ENCODE results near the gene EIF2A. TPM values are rescaled to one million over a fixed set of nuclear protein-coding genes. Genes with fewer than 3 reads are reported as not detected.

Gene EIF2A
- polyA plus RNA-seq, 2 of the 4 experiments (the other 2 are of a cell fraction), result 105 to 141 TPM

DNA sequence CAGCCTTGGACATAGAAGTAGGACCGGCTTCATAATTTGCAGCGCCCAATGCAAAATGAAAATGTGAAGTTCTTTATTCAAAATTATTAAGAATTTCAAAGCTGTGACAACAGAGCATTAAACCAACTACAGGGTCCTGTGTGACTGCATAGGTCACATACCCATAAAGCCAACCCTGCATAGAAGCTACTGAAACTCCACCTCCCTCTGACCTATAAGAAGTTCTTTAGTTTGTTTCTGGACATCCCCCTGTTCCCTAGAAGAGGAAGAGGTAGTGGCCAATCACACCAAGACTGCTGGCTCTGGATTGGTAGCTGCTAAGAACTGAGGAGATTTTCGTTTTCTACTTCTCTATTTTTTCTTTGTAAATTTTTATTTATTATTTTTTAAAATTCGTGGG, 47.6 kb downstream of the EIF2A start (continued):
- TF ChIP-seq, protein P1, sequence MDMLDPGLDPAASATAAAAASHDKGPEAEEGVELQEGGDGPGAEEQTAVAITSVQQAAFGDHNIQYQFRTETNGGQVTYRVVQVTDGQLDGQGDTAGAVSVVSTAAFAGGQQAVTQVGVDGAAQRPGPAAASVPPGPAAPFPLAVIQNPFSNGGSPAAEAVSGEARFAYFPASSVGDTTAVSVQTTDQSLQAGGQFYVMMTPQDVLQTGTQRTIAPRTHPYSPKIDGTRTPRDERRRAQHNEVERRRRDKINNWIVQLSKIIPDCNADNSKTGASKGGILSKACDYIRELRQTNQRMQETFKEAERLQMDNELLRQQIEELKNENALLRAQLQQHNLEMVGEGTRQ (IDR thresholded peaks at IDR 0.05), result no peak
- TF ChIP-seq, protein P2, sequence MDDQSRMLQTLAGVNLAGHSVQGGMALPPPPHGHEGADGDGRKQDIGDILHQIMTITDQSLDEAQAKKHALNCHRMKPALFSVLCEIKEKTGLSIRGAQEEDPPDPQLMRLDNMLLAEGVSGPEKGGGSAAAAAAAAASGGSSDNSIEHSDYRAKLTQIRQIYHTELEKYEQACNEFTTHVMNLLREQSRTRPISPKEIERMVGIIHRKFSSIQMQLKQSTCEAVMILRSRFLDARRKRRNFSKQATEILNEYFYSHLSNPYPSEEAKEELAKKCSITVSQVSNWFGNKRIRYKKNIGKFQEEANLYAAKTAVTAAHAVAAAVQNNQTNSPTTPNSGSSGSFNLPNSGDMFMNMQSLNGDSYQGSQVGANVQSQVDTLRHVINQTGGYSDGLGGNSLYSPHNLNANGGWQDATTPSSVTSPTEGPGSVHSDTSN (IDR thresholded peaks at IDR 0.05), result no peak
- TF ChIP-seq NR3C1 (IDR thresholded peaks at IDR 0.05) (no peak), HEYL (CRISPR knock-in tag; IDR thresholded peaks at IDR 0.05) (no peak), JUN (IDR thresholded peaks at IDR 0.05) (no peak)
- TF ChIP-seq, protein P3, sequence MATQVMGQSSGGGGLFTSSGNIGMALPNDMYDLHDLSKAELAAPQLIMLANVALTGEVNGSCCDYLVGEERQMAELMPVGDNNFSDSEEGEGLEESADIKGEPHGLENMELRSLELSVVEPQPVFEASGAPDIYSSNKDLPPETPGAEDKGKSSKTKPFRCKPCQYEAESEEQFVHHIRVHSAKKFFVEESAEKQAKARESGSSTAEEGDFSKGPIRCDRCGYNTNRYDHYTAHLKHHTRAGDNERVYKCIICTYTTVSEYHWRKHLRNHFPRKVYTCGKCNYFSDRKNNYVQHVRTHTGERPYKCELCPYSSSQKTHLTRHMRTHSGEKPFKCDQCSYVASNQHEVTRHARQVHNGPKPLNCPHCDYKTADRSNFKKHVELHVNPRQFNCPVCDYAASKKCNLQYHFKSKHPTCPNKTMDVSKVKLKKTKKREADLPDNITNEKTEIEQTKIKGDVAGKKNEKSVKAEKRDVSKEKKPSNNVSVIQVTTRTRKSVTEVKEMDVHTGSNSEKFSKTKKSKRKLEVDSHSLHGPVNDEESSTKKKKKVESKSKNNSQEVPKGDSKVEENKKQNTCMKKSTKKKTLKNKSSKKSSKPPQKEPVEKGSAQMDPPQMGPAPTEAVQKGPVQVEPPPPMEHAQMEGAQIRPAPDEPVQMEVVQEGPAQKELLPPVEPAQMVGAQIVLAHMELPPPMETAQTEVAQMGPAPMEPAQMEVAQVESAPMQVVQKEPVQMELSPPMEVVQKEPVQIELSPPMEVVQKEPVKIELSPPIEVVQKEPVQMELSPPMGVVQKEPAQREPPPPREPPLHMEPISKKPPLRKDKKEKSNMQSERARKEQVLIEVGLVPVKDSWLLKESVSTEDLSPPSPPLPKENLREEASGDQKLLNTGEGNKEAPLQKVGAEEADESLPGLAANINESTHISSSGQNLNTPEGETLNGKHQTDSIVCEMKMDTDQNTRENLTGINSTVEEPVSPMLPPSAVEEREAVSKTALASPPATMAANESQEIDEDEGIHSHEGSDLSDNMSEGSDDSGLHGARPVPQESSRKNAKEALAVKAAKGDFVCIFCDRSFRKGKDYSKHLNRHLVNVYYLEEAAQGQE (IDR thresholded peaks at IDR 0.05), result no peak

DNA sequence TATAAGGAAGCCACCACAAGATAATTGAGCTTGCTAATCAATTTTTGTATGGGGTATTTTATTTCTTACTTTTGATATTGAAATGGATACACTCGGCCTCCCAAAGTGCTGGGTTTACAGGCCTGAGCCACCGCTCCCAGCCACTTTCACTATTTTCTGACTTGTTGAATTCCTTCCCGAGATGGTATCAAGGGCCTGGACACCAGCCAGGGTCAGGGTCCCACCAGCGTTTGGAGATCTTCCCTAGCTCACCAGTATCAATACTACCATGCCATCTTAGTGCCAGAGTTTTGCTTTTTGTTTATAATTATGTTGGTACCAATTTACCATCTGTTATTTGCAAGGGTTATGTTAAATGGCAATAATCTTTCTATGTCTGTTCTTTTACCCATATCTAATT, 51.1 kb downstream of the EIF2A start:
- DNase-seq (ENCODE audit: low read depth in 1 of 2, low spot score in 1 of 2), result no peak
- Histone ChIP-seq H3K4me3 (no peak overlapping the region), H3K4me2 (no peak overlapping the region), H3K9me3 (no peaks in the 10 kb centered on the region), H3K27ac (no peak overlapping the region), H3K4me1 (peaks cover 10% of the 10 kb centered on the region; the same call in 2 of the 3 replicates)
- POLR2A ChIA-PET, result no interaction called here
- ATAC-seq, result no peak
- CTCF ChIA-PET, result interaction anchor here (1.6 kb wide), 1 partner anchor 69 kb away, joined by 3 read pairs; no protein-coding TSS in a partner anchor
- no peak for FAIRE-seq
- no peak for TF ChIP-seq JUN (IDR thresholded peaks at IDR 0.05)
- TF ChIP-seq, protein P1 (IDR thresholded peaks at IDR 0.05), result no peak
- no peak for TF ChIP-seq HDAC2 (IDR thresholded peaks at IDR 0.05)
- no peak for TF ChIP-seq CHD4 (IDR thresholded peaks at IDR 0.05; ENCODE audit: borderline replicate concordance)
- TF ChIP-seq NFE2L2 (conservative IDR thresholded peaks at IDR 0.05; ENCODE audit: low read length), result no peak
- TF ChIP-seq TP53 (CRISPR knock-in tag; IDR thresholded peaks at IDR 0.05), result no peak
- 85% methylated on average over 4 of the region's 4 CpGs for WGBS (ENCODE audit: missing lambda C conversion rate)

DNA sequence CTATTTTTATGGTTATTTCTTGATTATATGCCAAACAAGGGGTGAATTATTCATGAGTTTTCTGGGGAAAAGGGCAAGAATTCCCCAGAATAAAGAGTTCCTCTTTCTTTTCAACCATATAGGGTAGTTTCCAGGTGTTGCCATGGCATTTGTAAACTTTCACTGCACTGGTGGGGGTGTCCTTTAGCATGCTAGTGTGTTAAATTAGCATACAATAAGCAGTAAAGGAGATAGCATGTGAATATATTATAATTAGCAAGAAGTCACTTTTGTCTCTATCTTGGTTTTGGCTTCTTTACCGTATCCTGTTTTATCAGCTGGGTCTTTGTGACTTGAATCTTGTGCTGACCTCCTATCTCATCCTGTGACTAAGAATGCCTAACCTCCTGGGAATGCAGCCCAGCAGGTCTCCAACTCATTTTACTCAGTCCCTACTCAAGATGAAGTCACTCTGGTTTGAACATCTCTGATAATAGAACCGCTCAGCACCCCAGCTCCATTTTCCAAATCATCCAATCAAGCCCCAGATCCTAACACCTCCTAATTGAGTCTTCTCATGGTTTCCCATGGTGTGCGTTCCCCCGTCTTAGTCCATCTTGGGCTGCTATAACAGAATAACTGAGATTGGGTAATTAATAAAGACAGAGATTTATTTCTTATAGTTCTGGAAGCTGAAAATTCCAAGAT, 53.2 kb downstream of the EIF2A start:
- Histone ChIP-seq H3K4me3 (no peak overlapping the region), H3K4me2 (no peak overlapping the region), H3K27ac (no peak overlapping the region; a peak in 1 of 6 replicates), H3K9me3 (no peaks in the 10 kb centered on the region), H3K4me1 (peaks cover 14% of the 10 kb centered on the region; the same call in 2 of the 3 replicates)
- ATAC-seq, result no peak
- DNase-seq (ENCODE audit: low read depth in 1 of 2, low spot score in 1 of 2), result no peak
- ChIA-PET POLR2A (no interaction called here), CTCF (no interaction called here)
- TF ChIP-seq NPAS2 (CRISPR knock-in tag; IDR thresholded peaks at IDR 0.05; ENCODE audit: borderline replicate concordance), result no peak
- TF ChIP-seq FOXS1 (CRISPR knock-in tag; IDR thresholded peaks at IDR 0.05), result no peak
- TF ChIP-seq TP53 (CRISPR knock-in tag; IDR thresholded peaks at IDR 0.05), result no peak
- TF ChIP-seq HOXA7 (CRISPR knock-in tag; IDR thresholded peaks at IDR 0.05), result no peak
- TF ChIP-seq, protein P4, sequence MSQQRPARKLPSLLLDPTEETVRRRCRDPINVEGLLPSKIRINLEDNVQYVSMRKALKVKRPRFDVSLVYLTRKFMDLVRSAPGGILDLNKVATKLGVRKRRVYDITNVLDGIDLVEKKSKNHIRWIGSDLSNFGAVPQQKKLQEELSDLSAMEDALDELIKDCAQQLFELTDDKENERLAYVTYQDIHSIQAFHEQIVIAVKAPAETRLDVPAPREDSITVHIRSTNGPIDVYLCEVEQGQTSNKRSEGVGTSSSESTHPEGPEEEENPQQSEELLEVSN (IDR thresholded peaks at IDR 0.05; ENCODE audit: borderline replicate concordance, low read depth), result no peak
- no peak for TF ChIP-seq CEBPB (IDR thresholded peaks at IDR 0.05)
- no peak for TF ChIP-seq ZNF302 (CRISPR knock-in tag; IDR thresholded peaks at IDR 0.05)
- TF ChIP-seq, protein P5, sequence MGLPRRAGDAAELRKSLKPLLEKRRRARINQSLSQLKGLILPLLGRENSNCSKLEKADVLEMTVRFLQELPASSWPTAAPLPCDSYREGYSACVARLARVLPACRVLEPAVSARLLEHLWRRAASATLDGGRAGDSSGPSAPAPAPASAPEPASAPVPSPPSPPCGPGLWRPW (IDR thresholded peaks at IDR 0.05), result no peak
- TF ChIP-seq RAD21 (conservative IDR thresholded peaks at IDR 0.05 in 1 of 2, IDR thresholded peaks at IDR 0.05 in 1 of 2), result no peak
- no peak for TF ChIP-seq POLR2A (IDR thresholded peaks at IDR 0.05; ENCODE audit: low read length)
- no peak for TF ChIP-seq ZFP36 (IDR thresholded peaks at IDR 0.05; ENCODE audit: borderline replicate concordance, partially characterized antibody)
- no peak for TF ChIP-seq JUNB (IDR thresholded peaks at IDR 0.05)
- TF ChIP-seq, protein P6, sequence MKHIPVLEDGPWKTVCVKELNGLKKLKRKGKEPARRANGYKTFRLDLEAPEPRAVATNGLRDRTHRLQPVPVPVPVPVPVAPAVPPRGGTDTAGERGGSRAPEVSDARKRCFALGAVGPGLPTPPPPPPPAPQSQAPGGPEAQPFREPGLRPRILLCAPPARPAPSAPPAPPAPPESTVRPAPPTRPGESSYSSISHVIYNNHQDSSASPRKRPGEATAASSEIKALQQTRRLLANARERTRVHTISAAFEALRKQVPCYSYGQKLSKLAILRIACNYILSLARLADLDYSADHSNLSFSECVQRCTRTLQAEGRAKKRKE (CRISPR knock-in tag; IDR thresholded peaks at IDR 0.05; ENCODE audit: low read depth), result 0 out of 2 replicates have a peak, but pooled peaks have one; percentile 21
- peak; percentile 64; the same call in 1 of the 2 replicates for TF ChIP-seq RFX5 (IDR thresholded peaks at IDR 0.05)
- no peak for FAIRE-seq
- 58% methylated on average over 4 of the region's 4 CpGs for WGBS (ENCODE audit: missing lambda C conversion rate)
